ENCODE results near the gene NLGN1.

The NLGN1 gene

GRCh38 chr3:173467501-173467900, 70.0 kb downstream of the NLGN1 start:
- Histone ChIP-seq H3K4me3 (ENCODE audit: low read depth in 1 of 2, low read length in 1 of 2) (no peak overlapping the region), H3K4me1 (ENCODE audit: control insufficient read depth in 1 of 2, insufficient read depth in 1 of 2, low read depth in 1 of 2, low read length in 1 of 2) (no peaks in the 10 kb centered on the region), H3K27ac (no peak overlapping the region), H3K9me3 (no peaks in the 10 kb centered on the region), H3K36me3 (no peaks in the 10 kb centered on the region), H3K27me3 (no peaks in the 10 kb centered on the region)
- no peak for TF ChIP-seq CTCF (IDR thresholded peaks at IDR 0.05)

- H3K4me1 ChIP-seq (ENCODE audit: control insufficient read depth in 1 of 2, insufficient read depth in 1 of 2, low read depth in 1 of 2, low read length in 1 of 2), result no peaks in the 10 kb centered on the region
- no peak overlapping the region for H3K4me3 ChIP-seq (ENCODE audit: low read depth in 1 of 2, low read length in 1 of 2)
- H3K27me3 ChIP-seq, result no peaks in the 10 kb centered on the region
- TF ChIP-seq CTCF (IDR thresholded peaks at IDR 0.05), result no peak
- H3K9me3 ChIP-seq, result no peaks in the 10 kb centered on the region
- H3K27ac ChIP-seq, result no peak overlapping the region
- no peaks in the 10 kb centered on the region for H3K36me3 ChIP-seq
Observed at GRCh38 chr3:173473237-173473636, 75.7 kb downstream of the NLGN1 start.

GRCh38 chr3:173479301-173479700, 81.8 kb downstream of the NLGN1 start:
- no peaks in the 10 kb centered on the region for H3K27me3 ChIP-seq
- no peaks in the 10 kb centered on the region for H3K4me1 ChIP-seq (ENCODE audit: control insufficient read depth in 1 of 2, insufficient read depth in 1 of 2, low read depth in 1 of 2, low read length in 1 of 2)
- H3K36me3 ChIP-seq, result no peaks in the 10 kb centered on the region
- TF ChIP-seq CTCF (IDR thresholded peaks at IDR 0.05), result no peak
- no peaks in the 10 kb centered on the region for H3K9me3 ChIP-seq
- no peak overlapping the region for H3K4me3 ChIP-seq (ENCODE audit: low read depth in 1 of 2, low read length in 1 of 2)
- no peak overlapping the region for H3K27ac ChIP-seq

- no peak overlapping the region for H3K27ac ChIP-seq
- no peak overlapping the region for H3K4me3 ChIP-seq (ENCODE audit: low read depth in 1 of 2, low read length in 1 of 2)
- no peaks in the 10 kb centered on the region for H3K27me3 ChIP-seq
- no peaks in the 10 kb centered on the region for H3K4me1 ChIP-seq (ENCODE audit: control insufficient read depth in 1 of 2, insufficient read depth in 1 of 2, low read depth in 1 of 2, low read length in 1 of 2)
- H3K36me3 ChIP-seq, result no peaks in the 10 kb centered on the region
- TF ChIP-seq CTCF (IDR thresholded peaks at IDR 0.05), result no peak
- H3K9me3 ChIP-seq, result no peaks in the 10 kb centered on the region
Observed at GRCh38 chr3:173501931-173502489, 104.5 kb downstream of the NLGN1 start.

GRCh38 chr3:173502983-173503568, 105.5 kb downstream of the NLGN1 start:
- H3K9me3 ChIP-seq, result no peaks in the 10 kb centered on the region
- no peaks in the 10 kb centered on the region for H3K36me3 ChIP-seq
- no peaks in the 10 kb centered on the region for H3K4me1 ChIP-seq (ENCODE audit: control insufficient read depth in 1 of 2, insufficient read depth in 1 of 2, low read depth in 1 of 2, low read length in 1 of 2)
- H3K27me3 ChIP-seq, result no peaks in the 10 kb centered on the region
- TF ChIP-seq CTCF (IDR thresholded peaks at IDR 0.05), result no peak
- no peak overlapping the region for H3K27ac ChIP-seq
- no peak overlapping the region for H3K4me3 ChIP-seq (ENCODE audit: low read depth in 1 of 2, low read length in 1 of 2)
